ENCODE data around the gene HIPK2. TPM values are rescaled to one million over a fixed set of nuclear protein-coding genes. Genes with fewer than 3 reads are reported as not detected.

Gene HIPK2
- total RNA-seq, 1 experiment from 2014 or later: 33.4 TPM

GRCh38 chr7:139687980-139688632 lies 89.7 kb downstream of the HIPK2 start:
- no TSS peak for BruUV-seq (replicated peaks)
- Mint-ChIP-seq H3K27ac (ENCODE audit: unreplicated experiment) (no peak overlapping the region), H3K9me3 (ENCODE audit: low read depth, unreplicated experiment) (peaks cover 6% of the 10 kb centered on the region), H3K36me3 (ENCODE audit: insufficient read depth, unreplicated experiment) (peaks cover 5% of the 10 kb centered on the region), H3K4me3 (ENCODE audit: low read depth, unreplicated experiment) (no peak overlapping the region), H3K4me1 (ENCODE audit: low read depth, unreplicated experiment) (peaks cover 8% of the 10 kb centered on the region), H3K27me3 (ENCODE audit: unreplicated experiment) (no peaks in the 10 kb centered on the region)
- intact Hi-C loops (cut with micrococcal nuclease; ENCODE audit: unreplicated experiment): no loop called here
- CTCF ChIA-PET: interaction anchor here (0.7 kb wide), 1 partner anchor 20 kb away, joined by 3 read pairs; no protein-coding TSS in a partner anchor
- DNase-seq: no peak
- TF ChIP-seq, protein P1, sequence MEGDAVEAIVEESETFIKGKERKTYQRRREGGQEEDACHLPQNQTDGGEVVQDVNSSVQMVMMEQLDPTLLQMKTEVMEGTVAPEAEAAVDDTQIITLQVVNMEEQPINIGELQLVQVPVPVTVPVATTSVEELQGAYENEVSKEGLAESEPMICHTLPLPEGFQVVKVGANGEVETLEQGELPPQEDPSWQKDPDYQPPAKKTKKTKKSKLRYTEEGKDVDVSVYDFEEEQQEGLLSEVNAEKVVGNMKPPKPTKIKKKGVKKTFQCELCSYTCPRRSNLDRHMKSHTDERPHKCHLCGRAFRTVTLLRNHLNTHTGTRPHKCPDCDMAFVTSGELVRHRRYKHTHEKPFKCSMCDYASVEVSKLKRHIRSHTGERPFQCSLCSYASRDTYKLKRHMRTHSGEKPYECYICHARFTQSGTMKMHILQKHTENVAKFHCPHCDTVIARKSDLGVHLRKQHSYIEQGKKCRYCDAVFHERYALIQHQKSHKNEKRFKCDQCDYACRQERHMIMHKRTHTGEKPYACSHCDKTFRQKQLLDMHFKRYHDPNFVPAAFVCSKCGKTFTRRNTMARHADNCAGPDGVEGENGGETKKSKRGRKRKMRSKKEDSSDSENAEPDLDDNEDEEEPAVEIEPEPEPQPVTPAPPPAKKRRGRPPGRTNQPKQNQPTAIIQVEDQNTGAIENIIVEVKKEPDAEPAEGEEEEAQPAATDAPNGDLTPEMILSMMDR (IDR thresholded peaks at IDR 0.05; ENCODE audit: unreplicated experiment): no peak

GRCh38 chr7:139687211-139687954 lies 90.4 kb downstream of the HIPK2 start:
- Mint-ChIP-seq H3K4me1 (ENCODE audit: low read depth, unreplicated experiment) (peaks cover 15% of the 10 kb centered on the region), H3K27me3 (ENCODE audit: unreplicated experiment) (no peaks in the 10 kb centered on the region), H3K36me3 (ENCODE audit: insufficient read depth, unreplicated experiment) (peaks cover 5% of the 10 kb centered on the region), H3K4me3 (ENCODE audit: low read depth, unreplicated experiment) (no peak overlapping the region), H3K27ac (ENCODE audit: unreplicated experiment) (no peak overlapping the region), H3K9me3 (ENCODE audit: low read depth, unreplicated experiment) (peaks cover 6% of the 10 kb centered on the region)
- intact Hi-C loops (cut with micrococcal nuclease; ENCODE audit: unreplicated experiment): no loop called here
- no TSS peak for BruUV-seq (replicated peaks)
- CTCF ChIA-PET: interaction anchor here (0.7 kb wide), 1 partner anchor 21 kb away, joined by 3 read pairs; no protein-coding TSS in a partner anchor
- TF ChIP-seq, protein P1 (IDR thresholded peaks at IDR 0.05; ENCODE audit: unreplicated experiment): no peak
- no peak for DNase-seq

- Mint-ChIP-seq H3K4me3 (ENCODE audit: low read depth, unreplicated experiment) (no peak overlapping the region), H3K27me3 (ENCODE audit: unreplicated experiment) (no peaks in the 10 kb centered on the region), H3K27ac (ENCODE audit: unreplicated experiment) (no peak overlapping the region), H3K36me3 (ENCODE audit: insufficient read depth, unreplicated experiment) (no peaks in the 10 kb centered on the region), H3K9me3 (ENCODE audit: low read depth, unreplicated experiment) (peaks cover 6% of the 10 kb centered on the region), H3K4me1 (ENCODE audit: low read depth, unreplicated experiment) (peaks cover 50% of the 10 kb centered on the region)
- CTCF ChIA-PET: interaction anchor here (0.7 kb wide), 1 partner anchor 507 kb away, joined by 3 read pairs; no protein-coding TSS in a partner anchor
- no peak for DNase-seq
- intact Hi-C loops (cut with micrococcal nuclease; ENCODE audit: unreplicated experiment): no loop called here
- TF ChIP-seq, protein P1 (IDR thresholded peaks at IDR 0.05; ENCODE audit: unreplicated experiment): no peak
- BruUV-seq (replicated peaks): no TSS peak
These were observed 94.5 kb downstream of the HIPK2 start for GRCh38 chr7:139683137-139683921.

DNA sequence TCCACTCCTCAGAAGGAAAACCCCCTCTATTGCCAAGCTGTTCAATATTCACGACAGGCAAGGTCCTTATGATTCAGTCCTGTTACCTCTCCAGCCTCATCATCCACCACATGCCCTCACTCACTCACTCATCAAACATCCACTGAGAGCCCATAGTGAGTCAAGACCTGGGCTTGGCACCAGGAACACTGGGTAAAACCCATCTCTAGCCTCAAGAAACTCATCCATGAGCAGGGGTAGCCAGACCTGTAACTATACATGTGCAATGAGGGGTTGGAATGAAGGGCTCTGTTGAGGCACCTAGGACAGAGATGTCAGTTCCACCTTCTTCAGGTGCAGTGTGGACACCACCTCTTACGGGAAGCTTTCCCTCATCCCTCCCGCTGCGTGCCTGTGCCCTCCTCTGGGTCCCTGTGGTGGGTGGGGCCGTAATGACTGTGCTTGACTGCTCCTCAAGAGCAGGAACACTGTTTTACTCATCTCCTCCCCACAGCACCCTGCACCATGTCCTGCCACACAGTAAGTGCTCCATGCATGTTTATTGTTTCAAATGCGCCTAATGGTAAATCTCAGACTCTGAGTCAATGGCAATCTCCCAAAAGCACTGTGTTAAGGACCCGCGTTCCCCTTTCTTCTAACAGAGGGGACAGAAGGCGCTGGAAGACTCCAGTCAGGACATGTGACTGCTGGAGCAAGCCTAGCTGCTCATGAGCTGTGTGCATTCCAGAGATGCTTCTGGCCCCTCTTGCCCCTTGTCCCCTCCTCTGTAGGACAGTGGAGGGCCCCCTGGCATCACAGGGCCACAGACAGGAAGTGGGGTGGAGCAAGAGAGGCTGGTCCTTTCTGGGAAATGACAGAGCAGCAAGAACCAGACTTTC lies 95.4 kb downstream of the HIPK2 start:
- H3K27ac Mint-ChIP-seq (ENCODE audit: unreplicated experiment): peak overlapping the region; percentile 40
- no peaks in the 10 kb centered on the region for H3K36me3 Mint-ChIP-seq (ENCODE audit: insufficient read depth, unreplicated experiment)
- BruUV-seq (replicated peaks): no TSS peak
- H3K27me3 Mint-ChIP-seq (ENCODE audit: unreplicated experiment): no peaks in the 10 kb centered on the region
- H3K4me1 Mint-ChIP-seq (ENCODE audit: low read depth, unreplicated experiment): peaks cover 44% of the 10 kb centered on the region
- DNase-seq: no peak
- TF ChIP-seq, protein P1 (IDR thresholded peaks at IDR 0.05; ENCODE audit: unreplicated experiment): no peak
- no peak overlapping the region for H3K4me3 Mint-ChIP-seq (ENCODE audit: low read depth, unreplicated experiment)
- peaks cover 6% of the 10 kb centered on the region for H3K9me3 Mint-ChIP-seq (ENCODE audit: low read depth, unreplicated experiment)
- CTCF ChIA-PET: no interaction called here
- intact Hi-C loops (cut with micrococcal nuclease; ENCODE audit: unreplicated experiment): no loop called here

Measured in Calu3 (cell line).